ENCODE measurements around the gene SPIN2A.

DNA sequence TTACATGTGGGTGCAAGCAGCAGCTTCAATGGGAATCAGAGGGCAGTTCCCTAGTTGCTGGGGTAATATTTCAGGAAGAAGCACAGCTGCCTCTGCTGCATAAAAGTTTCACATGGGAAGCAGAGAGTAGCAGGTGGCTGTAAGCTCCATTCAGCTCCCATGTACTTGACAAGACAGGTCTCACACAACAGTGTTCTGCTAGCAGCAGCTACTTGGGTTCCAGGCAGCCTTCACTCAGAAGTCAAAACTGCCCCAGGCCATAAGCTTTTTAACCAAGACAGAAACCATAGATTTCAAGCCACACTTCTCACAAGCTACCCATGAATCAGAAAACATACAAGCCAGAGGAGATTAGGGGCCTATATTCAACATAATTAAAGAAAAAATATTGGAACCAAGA lies 41.4 kb upstream of the SPIN2A start:
- TF ChIP-seq, protein P1, sequence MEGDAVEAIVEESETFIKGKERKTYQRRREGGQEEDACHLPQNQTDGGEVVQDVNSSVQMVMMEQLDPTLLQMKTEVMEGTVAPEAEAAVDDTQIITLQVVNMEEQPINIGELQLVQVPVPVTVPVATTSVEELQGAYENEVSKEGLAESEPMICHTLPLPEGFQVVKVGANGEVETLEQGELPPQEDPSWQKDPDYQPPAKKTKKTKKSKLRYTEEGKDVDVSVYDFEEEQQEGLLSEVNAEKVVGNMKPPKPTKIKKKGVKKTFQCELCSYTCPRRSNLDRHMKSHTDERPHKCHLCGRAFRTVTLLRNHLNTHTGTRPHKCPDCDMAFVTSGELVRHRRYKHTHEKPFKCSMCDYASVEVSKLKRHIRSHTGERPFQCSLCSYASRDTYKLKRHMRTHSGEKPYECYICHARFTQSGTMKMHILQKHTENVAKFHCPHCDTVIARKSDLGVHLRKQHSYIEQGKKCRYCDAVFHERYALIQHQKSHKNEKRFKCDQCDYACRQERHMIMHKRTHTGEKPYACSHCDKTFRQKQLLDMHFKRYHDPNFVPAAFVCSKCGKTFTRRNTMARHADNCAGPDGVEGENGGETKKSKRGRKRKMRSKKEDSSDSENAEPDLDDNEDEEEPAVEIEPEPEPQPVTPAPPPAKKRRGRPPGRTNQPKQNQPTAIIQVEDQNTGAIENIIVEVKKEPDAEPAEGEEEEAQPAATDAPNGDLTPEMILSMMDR (conservative IDR thresholded peaks at IDR 0.05; ENCODE audit: low read length): no peak
- TF ChIP-seq EZH2phosphoT487 (IDR thresholded peaks at IDR 0.05; ENCODE audit: borderline replicate concordance): no peak

Data from Loucy (cell line).